Measurements from ENCODE around the gene NGFR. TPM values are rescaled to one million over a fixed set of nuclear protein-coding genes. Genes with fewer than 3 reads are reported as not detected.

NGFR gene
- total and polyA plus RNA-seq, 8 donors, result 1.1 to 6.6 (median 3.1) TPM; not detected in 1

DNA sequence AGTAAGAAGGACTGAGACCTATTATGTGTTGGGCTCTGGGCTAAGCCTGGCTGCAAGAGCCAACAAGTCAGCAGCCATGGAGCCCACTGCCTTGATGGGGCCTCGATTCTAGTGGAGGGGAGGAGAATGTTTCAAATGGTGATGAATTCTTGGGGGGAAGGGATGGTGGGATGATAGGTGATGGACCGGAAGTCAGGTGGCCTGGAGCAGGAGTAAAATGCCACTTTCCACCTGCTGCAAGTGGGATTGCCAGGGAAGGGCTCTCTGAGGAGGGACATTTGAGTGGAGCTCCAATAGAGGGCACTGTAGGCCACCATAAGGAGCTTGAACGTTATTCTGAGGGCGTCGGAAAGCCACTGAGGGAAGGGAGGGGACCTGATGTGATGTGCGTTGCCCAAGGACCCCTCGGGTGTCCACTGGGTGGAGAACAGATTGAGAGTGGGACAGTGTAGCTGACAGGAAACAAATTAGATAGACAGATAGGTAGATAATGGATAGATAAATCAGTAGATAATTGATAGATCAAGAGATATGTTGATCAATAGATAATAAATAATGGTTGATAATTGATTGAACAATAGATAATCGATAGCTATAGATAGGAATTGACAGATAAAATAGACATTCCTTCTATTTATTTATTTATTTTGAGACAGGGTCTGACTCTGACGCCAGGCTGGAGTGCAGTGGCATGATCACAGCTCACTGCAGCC is 62.4 kb downstream of the NGFR start:
- Histone ChIP-seq H3K9me3 (no peaks in the 10 kb centered on the region), H3K27ac (no peak overlapping the region), H3K27me3 (peaks cover 0 to 22% (median 0%) of the 10 kb centered on the region in 3 donors), H3K4me3 (no peak overlapping the region), H3K36me3 (no peaks in the 10 kb centered on the region), H3K4me1 (peaks cover 8 to 13% (median 10%) of the 10 kb centered on the region in 4 donors)
- WGBS, 5 donors, result 15 to 20% (median 17%) methylated on average over 9 of the region's 9 CpGs
- intact Hi-C loops (cut with DNase I; ENCODE audit: low total_unique reads), result loop anchor here (5.0 kb wide), 2 partner anchors 60 to 435 kb away; partner anchors contain the start of gene NGFR
- TF ChIP-seq POLR2AphosphoS5 (IDR thresholded peaks at IDR 0.05) (no peak), EP300 (IDR thresholded peaks at IDR 0.05) (no peak), POLR2A (IDR thresholded peaks at IDR 0.05) (no peak), CTCF (IDR thresholded peaks at IDR 0.05) (peak in 5 of 7 experiments; percentile 25 to 53 (median 45))
- DNase-seq, result peak; percentile 51 to 77

Small RNAs within 50 kb of the gene (small RNA-seq; reads per million reads assigned to genes)
- gene MIR6165, result 0 reads per million in 4 donors

Other genes with a start within 250 kb of the NGFR start
- gene ZNF652, start 133.0 kb upstream of the NGFR start, total RNA-seq, result 10 to 100 TPM; 31.3 to 89.3 (median 46.9) TPM
- 10 to 100 TPM; 16.4 to 21.5 (median 17.1) TPM for gene ZNF652, start 133.0 kb upstream of the NGFR start, polyA plus RNA-seq
- 100 to 1,000 TPM in 2 of 5 donors, 10 to 100 TPM in 3; 44.3 to 152 (median 86.6) TPM for gene PHB1, start 80.4 kb upstream of the NGFR start, total RNA-seq
- 100 to 1,000 TPM in 2 of 3 donors, 10 to 100 TPM in 1; 96.1 to 124 (median 112) TPM for gene PHB1, start 80.4 kb upstream of the NGFR start, polyA plus RNA-seq
- 10 to 100 TPM in 1 of 5 donors, 1 to 10 TPM in 2, not detected in 2; 1.0 to 10.7 (median 1.3) TPM for gene NXPH3, start 80.6 kb downstream of the NGFR start, total RNA-seq
- 1 to 10 TPM in 1 of 3 donors, under 1 TPM in 2; 0.50 to 2.6 (median 0.92) TPM for gene NXPH3, start 80.6 kb downstream of the NGFR start, polyA plus RNA-seq
- gene SPOP, start 182.8 kb downstream of the NGFR start, total RNA-seq, result 100 to 1,000 TPM in 2 of 5 donors, 10 to 100 TPM in 3; 17.5 to 309 (median 49.2) TPM
- 10 to 100 TPM; 23.3 to 42.0 (median 30.8) TPM for gene SPOP, start 182.8 kb downstream of the NGFR start, polyA plus RNA-seq
- 10 to 100 TPM; 36.2 to 59.8 (median 48.1) TPM for gene SLC35B1, start 212.7 kb downstream of the NGFR start, total RNA-seq
- 10 to 100 TPM; 26.3 to 36.2 (median 34.2) TPM for gene SLC35B1, start 212.7 kb downstream of the NGFR start, polyA plus RNA-seq